ENCODE data around the gene CYP26B1.
"Not testable (repeated sequence)": the region's sequence is repeated elsewhere in the genome, so short reads cannot be mapped to it uniquely, and the experiment has no call there.

Gene CYP26B1

DNA sequence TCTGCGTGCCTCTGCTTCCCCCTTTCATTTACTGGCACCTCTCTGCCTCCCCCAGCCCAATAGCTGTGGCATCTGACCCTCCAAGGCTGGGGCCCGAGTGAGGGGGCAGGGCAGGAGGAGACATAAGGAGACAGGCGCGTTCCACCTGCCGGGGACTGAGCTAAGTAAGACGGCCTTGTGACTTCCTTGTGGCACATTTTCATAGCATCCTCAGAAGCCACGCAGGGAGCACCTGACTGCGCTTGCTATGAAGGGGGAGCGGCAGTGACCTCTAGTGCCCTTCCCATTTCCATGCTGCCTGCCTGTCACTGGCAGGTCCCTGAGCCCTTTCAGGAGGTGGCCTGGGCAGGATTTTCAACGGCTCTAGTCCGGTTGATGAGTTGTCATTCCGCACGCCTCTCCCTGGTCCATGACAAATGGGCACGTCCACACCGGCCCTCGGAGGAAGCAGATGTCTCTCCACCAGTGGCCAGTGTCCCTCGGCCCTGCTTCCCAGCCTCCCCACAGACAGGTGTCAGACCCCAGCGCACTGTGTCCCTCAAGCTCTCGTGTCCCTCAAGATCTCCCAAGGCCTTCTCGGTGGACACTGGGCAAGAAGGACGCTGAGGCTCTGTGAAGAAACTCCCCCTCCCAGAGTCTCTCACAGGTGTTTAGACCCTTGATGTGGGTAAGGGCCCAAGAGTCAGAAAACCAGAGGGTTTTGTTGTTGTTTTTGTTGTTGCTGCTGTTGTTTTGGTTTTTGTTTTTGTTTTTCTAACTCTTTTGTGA, 42.7 kb downstream of the CYP26B1 start:
- no peak for DNase-seq

DNA sequence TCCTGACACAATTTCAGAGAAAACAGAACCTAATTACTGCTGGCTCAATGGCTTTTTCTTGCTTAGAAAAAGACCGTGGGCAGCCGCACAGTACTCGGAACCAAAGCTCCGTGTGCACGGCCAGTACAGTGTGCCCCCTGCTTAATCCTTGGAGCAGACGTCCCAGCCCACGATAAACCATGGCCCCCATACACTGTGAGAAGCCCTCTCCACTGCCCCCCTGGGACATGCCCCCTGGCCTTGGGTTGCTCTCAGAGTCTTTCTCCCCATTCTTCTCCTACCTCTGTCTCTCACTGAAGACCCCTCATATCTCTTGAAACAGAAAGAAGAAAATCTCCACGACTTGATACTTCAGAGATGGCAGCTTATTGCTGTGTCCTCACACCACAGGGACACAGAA, 44.0 kb downstream of the CYP26B1 start:
- DNase-seq, result no peak

DNA sequence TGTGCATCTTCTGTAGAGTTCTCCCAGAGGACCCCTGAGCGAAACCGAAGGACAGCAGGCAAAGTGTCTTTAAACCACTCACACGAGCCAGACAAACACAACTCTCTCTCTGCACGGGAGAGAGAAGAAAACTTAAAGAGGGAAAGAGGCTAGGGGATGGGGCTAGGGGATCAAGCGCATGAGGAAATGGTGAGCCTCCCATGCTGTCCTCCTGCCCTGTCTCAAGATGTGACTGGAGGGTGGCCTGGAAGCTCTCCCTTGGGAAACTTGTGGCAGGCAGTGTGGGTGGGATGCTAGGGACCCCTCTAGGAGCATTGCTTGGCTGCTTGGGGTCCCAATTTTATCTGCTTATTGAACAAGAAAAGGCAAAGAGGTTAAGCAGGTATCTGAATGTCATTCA, 44.5 kb downstream of the CYP26B1 start:
- DNase-seq, result no peak

DNA sequence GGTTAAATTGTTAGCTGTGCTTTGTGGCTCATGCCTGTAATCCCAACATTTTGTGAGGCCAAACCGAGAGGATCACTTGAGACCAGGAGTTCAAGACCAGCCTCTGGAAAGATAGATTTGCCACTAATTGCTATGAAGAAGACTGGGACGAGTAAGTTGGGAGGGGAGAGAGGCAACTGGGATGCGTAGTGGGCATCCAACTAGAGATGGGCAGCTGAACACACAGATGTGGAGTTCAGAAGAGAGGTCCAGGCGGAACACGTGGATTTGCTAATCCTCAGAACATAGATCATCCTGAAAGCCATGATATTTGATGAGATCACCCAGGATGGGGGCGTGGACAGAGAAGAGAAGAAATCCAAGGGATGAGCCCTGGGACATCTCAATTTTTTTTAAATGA, 48.7 kb downstream of the CYP26B1 start:
- no peak for DNase-seq

DNA sequence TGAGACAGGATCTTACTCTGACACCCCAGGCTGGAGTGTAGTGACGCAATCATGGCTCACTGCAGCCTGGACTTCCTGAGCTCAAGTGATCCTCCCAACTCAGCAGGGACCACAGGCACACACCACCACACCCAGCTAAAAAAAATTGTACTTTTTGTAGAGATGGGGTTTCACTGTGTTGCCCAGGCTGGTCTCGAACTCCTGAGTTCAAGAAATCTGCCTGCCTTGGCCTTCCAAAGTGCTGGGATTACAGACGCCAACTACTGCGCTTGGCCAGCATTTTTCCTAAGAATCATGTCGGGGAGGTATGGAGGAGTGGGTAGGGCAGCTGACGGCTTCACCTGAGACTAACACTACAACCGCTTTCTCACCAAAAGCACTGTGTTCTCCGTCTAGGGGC, 50.4 kb downstream of the CYP26B1 start:
- DNase-seq, result no peak

DNA sequence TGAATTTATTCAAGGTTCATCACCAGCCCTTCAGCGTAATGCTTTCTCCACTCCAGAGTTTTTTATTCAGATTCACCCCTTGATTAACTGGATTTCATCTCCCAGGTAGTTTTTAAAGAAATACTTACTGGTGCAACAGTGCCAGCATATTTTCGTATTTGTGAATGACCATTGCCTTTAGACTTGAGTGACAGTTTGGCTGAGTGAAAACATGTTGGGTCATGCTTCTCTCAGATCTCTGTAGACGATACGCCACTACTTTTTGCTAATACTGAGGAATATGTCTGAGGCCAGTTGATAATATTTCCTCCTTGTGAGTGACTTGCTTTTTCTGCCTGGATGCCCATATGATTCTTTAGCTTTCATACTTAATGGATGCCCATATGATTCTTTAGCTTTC, 51.5 kb downstream of the CYP26B1 start:
- no peak for DNase-seq

DNA sequence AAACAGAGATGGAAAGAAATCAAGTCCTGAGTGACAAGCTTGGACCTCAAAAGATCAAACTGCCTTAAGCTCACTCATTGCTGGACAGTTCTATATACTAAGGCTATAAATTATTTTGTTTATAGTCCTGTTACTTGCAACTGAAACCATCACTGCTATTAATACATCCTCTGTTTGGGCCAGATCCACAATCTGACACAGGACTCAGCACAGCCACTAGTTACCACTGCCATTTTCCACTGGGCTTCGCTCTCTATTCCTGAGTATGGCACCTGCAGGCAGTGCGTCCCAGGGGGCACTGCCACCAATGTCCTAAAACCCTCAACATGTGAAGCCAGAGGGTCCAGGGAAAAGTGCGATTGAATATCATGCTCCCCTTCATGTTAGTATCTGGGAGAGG, 52.3 kb downstream of the CYP26B1 start:
- DNase-seq, result no peak

DNA sequence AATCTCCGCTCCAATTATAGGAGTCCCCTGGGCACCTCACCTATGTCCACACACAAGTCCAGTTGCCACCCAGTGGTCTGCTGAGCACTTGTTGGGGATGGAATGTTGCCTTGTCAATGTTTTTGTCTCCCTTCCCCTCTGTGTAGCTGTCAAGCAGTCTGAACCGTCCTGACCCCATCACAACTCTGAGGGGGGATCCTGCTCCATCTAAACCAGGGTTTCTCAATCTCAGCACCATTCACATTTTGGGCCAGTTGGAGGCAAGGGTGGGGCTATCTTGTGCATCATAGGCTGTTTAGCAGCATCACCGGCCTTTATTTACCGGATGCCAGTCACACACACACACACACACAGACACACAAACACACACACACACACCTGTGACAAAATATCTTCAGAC, 53.0 kb downstream of the CYP26B1 start:
- DNase-seq, result no peak

DNA sequence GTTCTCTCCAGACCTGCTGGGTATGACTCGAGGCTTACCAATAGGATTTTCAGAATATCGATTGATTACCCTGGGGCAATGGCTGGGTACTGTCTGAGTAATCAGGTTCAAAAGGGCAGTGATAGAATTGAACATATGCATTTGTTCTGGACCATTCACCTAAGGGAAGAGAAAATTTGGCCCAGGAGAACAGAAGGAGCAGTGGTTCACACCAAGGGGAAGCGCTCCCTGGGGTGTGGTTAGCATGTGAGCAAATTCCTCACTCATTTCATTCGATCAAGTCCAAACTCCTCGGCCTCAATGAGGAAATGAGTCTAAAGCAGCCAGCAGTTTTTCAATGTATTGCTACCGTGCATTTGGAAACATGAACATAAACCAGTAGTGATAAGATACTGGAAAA, 55.6 kb downstream of the CYP26B1 start:
- no peak for DNase-seq

DNA sequence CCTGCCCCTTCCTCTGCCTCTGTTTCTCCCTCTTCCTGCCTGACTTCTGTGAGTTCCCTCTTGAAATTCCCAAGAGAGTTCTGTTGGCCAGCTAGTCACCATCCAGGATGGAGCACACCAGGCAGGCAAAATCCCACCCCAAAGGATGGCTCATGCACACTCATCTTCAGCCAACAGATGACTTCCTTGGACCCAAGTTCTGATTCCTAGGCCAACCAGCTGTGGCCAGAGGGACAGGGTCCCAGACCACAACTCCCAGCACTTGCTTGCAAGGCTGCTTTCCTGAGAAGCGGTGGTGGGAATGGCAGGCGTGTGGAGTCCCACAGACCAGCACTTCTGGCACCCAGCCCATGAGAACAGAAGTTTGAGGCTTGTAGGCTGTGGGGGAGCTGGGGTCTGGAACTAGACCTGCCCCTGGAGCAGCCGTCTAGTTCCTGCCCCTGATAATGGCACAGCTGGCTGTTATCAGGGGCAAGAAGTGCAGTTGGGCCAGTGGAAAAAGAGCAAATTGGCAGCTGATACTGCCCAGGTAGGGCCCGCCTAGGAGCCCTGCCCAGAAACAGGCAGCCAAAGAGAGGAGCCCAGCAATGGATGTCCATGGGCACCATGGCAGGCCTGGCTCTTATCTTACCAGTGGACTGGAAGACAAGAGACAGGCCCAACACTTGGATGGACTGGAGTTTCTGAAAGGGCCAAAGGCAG, 56.7 kb downstream of the CYP26B1 start:
- DNase-seq, result no peak

DNA sequence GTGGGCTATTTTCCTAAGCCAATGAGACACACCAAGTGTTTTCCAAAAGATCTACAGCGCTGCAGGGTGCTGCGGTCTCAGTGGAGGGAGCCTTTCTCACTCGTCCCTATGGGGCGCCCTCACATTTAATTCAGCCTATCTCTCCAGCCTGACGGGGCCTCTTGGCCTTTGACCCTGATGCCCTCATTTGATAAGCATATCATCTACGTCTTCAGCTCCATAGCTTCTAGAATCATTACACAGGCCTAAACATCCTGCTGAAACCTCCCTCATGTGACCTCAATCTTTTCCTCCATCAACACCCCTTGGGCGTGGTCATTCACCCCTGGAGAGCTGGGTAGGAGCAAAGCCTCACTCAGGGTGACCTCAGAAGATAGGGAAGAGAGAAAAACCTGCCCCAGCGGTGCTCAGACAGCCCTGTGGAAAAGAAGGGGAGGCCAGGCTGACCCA, 57.4 kb downstream of the CYP26B1 start:
- no peak for DNase-seq

DNA sequence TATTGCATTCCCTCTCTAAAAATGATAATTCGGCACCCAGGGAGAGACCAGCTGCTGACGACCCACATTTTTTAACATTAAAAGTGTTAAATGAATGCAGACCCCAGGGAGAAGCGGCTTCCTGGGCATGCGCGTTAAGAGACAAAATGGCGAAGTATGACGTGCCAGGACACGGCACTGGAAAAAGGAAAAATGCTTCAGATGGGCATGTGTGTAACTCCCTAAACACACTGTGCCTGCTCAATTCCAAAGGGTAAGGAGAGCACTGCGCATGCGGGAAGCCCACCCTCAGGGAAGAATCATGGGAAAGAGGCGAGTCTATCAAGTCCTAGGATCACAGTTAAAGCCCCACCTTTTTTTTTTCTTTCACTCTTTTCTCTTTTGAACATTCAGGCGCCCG, 58.1 kb downstream of the CYP26B1 start:
- DNase-seq, result no peak

DNA sequence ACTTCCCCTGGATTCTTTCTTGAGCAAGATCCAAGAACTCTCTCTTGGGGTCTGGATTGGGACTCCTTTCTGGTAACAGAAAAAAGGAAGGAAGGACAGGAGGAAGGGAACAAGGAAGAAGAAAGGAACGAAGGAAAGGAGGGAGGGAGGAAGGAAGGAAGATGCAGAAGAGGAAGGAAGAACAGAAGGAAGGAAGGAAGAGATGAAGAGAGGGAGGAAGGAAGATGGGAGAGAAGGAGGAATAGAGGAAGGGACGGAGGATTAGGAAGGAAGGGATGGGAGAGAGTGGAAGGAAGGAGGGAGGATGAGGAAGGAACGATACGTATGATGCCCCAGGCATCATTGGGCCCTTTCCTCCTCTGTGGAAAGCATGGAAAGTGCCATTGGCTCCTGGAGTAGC, 58.6 kb downstream of the CYP26B1 start:
- DNase-seq, result no peak

DNA sequence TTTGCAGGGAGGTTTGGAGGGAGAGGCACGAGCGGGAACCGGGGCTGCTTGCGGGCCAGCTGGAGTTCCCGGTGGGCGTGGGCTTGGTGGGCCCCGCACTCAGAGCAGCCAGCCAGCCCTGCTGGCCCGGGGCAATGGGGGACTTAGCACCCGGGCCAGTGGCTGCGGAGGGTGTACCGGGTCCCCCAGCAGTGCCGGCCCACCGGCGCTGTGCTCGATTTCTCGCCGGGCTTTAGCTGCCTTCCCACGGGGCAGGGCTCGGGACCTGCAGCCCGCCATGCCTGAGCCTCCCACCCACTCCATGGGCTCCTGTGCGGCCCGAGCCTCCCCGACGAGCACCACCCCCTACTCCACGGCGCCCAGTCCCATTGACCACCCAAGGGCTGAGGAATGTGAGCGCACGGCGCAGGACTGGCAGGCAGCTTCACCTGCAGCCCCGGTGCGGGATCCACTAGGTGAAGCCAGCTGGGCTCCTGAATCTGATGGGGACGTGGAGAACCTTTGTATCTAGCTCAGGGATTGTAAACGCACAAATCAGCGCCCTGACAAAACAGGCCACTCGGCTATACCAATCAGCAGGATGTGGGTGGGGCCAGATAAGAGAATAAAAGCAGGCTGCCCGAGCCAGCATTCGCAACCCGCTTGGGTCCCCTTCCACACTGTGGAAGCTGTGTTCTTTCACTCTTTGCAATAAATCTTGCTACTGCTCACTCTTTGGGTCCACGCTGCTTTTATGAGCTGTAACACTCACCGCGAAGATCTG, 60.6 kb downstream of the CYP26B1 start:
- DNase-seq, result not testable (repeated sequence)

DNA sequence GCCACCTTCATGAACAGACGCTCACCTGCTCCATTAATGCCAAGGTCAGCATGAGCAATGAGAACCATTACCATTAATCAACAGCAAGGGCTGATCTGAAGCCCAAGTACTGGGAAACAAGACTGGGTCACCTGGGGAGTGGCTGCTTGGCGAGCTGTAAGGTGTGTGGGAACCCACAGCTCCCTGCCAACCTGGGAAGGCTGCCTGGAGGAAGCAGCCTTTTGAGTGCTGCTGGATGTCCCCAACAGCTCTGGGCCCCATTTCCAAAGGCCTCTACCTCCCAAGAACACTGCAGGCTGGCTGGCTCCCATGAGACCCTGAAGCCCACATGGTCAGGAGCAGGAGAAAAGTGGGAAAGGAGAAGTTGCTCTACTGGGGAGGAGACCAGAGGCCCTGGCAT, 62.1 kb downstream of the CYP26B1 start:
- DNase-seq, result no peak

DNA sequence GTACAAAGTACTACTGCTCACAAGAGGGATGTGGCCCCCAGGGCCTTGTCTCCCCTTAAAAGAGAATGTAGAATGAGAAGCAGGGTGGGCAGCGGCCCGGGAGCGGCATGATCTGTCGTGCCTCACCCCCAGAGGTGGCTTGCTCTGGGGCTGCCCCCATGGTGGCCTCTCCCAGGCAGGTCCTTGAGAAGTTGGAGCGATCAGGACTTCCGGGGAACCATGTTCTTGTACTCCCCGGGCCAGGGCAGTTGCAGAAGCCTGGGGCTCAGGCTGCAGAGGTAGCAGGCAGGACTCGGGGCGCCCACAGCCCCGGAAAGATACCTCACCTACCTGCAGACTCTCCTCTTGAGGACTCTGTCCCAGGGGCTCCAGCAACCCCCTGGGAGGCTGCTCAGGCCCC, 62.6 kb downstream of the CYP26B1 start:
- no peak for DNase-seq

DNA sequence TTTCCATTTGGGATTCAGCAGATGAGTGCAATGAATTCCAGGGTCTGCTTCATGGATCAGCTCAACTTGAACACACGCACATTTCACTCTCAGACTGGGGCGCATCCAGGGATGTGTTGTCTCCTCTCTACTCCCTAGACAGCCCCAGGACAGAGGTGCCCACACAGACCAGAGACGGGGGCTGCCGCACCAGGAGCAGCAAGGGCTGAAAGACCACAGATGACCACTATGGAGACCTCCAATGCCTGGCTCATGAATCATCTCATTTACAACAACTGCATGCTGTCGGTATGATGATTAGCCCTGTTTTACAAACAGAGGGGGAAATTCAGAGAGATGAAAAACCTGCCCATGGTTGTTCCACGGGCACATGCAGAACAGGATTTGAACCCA, 63.1 kb downstream of the CYP26B1 start:
- no peak for DNase-seq

DNA sequence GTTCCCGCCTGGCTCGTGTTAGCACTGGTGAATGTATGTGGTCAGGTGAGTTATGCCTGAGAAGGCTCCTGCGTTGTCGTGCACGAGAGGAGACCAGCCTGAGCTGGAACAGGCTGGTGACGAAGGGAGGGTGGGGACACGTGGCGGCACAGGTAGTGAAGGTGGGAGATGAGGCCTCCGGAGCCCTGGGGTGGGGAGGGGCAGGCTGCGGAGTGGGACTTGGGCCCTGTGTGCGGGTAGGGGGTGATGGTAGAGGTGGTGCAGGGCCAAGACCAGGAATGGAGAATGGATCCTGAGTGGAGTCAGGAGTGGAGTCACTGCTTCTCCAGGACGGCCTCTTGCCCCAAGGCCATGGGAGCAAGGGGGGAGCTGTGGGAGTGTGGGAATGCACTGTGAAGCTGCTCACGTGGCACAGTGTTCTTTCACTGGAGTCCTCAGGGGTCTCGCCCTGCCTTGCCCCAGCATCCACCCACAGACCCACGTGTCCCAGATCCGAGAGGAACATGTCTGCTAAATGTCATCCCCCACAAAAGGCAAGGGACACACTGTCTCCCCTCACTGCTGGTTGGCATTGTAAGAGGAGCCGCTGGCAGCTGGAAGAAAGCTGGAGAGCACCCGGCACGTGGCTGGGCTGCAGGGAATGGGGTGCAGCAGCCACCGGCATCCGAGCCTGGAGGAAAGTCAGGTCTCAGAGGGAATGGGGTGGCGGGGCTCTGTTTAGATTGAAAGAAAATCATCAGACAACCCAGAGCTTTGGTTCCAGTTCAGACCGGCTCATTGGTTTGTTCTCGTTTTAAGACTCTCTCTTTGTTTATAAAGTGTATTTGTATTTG, 63.7 kb downstream of the CYP26B1 start:
- no peak for DNase-seq

DNA sequence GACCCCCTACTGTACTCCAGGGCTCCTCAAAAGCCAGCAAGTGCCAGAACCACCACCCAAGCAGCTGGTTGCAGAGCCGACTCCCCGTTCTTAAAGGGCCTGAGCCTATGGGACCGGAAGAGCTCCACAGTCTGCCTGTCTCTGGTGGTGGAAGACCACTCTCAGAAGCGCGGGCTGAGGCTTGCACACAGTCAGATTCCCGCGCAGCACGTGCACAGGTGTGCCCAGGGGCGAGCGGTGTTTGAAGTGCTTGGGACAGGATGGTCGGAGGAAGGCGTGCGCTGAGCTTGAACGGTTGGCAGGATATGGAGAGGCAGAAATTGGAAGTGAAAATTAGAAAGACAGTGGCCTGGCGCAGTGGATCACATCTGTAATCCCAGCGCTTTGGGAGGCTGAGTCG, 64.8 kb downstream of the CYP26B1 start:
- no peak for DNase-seq

DNA sequence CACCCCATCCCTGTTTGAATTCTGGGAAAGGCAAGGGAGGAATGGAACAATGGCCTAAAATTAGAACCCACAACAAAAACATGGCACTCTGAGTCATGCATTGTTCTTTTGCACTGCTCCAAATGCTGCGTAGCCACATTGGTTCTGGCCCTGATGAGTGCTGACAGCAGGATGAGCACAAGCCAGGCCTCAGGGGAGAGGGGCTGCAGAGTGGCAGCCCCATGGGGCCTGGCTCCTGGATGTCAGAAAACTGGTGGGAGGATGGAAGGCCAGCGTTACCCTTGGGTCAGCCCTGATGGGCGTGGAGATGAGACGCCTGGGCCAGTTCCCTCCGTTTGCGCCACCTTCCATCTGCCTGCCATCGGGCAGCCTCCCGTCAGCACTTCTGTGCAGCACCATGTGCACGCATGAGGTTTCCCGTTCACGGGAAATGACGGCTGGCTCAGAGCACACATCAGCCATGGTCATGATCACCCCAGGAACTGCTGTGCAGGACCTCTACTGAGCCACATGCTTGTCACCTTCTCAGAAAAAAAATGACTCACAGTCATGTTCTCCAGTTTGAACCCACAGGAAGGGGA, 65.6 kb downstream of the CYP26B1 start:
- no peak for DNase-seq

DNA sequence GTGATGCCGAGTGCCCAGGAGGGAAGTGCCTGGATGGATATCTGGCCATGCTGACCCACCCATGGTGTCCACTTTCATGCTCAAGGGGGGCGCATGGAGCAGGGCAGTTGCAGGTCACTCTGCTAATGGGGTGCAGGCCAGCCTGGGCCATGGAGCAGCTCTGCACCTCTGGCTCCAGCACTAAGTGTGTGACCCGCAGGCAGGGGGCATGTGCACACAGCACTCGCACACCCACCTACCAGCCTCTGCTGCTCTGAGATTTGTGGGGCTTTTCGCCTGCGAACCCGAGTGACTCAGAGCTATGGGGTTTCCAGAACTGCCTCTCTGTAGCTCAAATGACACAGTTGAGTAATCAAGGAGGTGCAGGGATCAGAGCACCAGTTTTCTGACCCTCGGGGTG, 66.2 kb downstream of the CYP26B1 start:
- DNase-seq, result no peak

DNA sequence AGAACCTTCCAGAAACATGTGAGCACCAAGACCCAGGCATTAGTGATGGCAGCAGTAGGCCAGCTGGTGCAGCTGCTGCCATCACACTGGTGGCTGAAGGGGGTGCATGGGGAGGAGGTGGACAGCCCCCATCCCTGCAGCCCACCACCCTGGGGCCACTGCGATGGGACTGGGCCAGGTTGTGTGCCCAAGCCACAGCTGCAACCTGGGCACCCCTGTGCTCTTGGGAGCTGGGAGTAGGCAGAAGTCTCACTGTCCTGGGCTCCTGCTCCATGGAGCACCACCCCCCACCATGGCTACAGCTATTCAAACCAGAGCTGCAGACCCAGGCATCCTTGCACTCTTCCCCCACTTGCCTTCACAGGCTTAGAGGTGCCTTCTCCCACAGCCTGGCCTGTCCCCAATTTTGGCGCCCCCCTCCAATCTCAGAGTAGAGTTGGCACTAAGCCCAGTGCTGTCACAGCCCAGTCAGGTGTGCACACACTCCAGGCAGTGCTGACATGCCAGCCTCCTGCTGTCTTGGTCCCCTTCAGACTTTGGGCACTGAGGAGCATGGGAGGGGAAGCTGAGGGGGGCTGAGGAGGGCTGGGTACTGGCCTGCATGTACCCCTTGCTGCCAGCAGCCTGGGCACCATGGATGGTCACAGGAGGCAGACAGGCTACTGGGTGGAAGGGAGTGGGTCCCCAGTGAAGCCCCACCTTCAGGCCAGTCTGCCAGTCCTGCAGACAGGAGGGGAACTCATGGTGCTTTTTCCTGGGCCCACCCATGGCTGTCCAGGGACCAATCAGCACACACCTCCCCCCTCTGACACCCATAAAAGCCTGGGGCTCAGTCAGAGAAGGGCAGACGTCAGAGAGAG, 67.1 kb downstream of the CYP26B1 start:
- DNase-seq, result no peak

Data from stimulated activated CD4-positive, alpha-beta T cell treated with anti-CD3 and anti-CD28 coated beads, Interleukin-4, amount 100 ng/mL, for 1 hour (primary cell).